HepG2 (cell line): ENCODE measurements around the gene C14orf119. TPM values are rescaled to one million over a fixed set of nuclear protein-coding genes. Genes with fewer than 3 reads are reported as not detected.
A peak's percentile ranks its signal among the peaks of the same experiment; 100 is the strongest.

Experiments
- HES4 ChIP-seq: sonication (generic); formaldehyde crosslinking; IDR thresholded peaks from 2 replicates; pipeline ENCODE4 v1.9.0; 2021; ENCODE audit warnings: mild to moderate bottlenecking, missing genetic modification reagents, borderline replicate concordance
- HOXA9 ChIP-seq: sonication (generic); formaldehyde crosslinking; IDR thresholded peaks from 2 replicates; pipeline ENCODE4 v1.8.1; 2022; ENCODE audit warnings: missing genetic modification reagents, mild to moderate bottlenecking, moderate library complexity, borderline replicate concordance
- KAT8 ChIP-seq: IDR thresholded peaks from 2 replicates; pipeline ENCODE4 v1.6.1; 2016; ENCODE audit warnings: missing genetic modification reagents, missing compliant biosample characterization
- KDM1A ChIP-seq: IDR thresholded peaks from 2 replicates; pipeline ENCODE4 v1.6.1; 2016; ENCODE audit warnings: missing compliant biosample characterization
- MATR3 ChIP-seq: sonication (generic); formaldehyde crosslinking; IDR thresholded peaks from 2 replicates; pipeline ENCODE4 v1.4.0; 2020; ENCODE audit warnings: missing genetic modification reagents
- NFRKB ChIP-seq: fragments of 450-650 bp; IDR thresholded peaks from 2 replicates; pipeline ENCODE4 v1.6.1; 2017
- PRMT3 ChIP-seq: sonication (generic); formaldehyde crosslinking; IDR thresholded peaks from 2 replicates; pipeline ENCODE4 v1.8.1; 2022; ENCODE audit warnings: low read depth, mild to moderate bottlenecking, moderate library complexity, missing genetic modification reagents, borderline replicate concordance
- RARG ChIP-seq: sonication (generic); formaldehyde crosslinking; IDR thresholded peaks from 2 replicates; pipeline ENCODE4 v1.4.0; 2020; ENCODE audit warnings: low read depth, mild to moderate bottlenecking, missing genetic modification reagents
- RBM39 ChIP-seq: fragments of 200-400 bp; formaldehyde crosslinking; IDR thresholded peaks from one replicate; pipeline ENCODE4 v1.6.1; 2018; ENCODE audit warnings: antibody characterized with exemption, mild to moderate bottlenecking, low read depth, low read length; ENCODE audit not compliant: poor library complexity, severe bottlenecking
- SIN3A ChIP-seq: IDR thresholded peaks from 2 replicates; pipeline ENCODE4 v1.6.1; 2011; ENCODE audit warnings: low read depth, mild to moderate bottlenecking, control low read depth, low read length, borderline replicate concordance
- SIN3B ChIP-seq: fragments of 150-350 bp; IDR thresholded peaks from 2 replicates; pipeline ENCODE4 v1.6.1; 2014; ENCODE audit warnings: low read length
- TAF15 ChIP-seq: fragments of 200-400 bp; formaldehyde crosslinking; IDR thresholded peaks from one replicate; pipeline ENCODE4 v1.6.1; 2018; ENCODE audit warnings: mild to moderate bottlenecking, low read depth, low read length; ENCODE audit not compliant: poor library complexity, severe bottlenecking
- ZBTB1 ChIP-seq: sonication (generic); formaldehyde crosslinking; IDR thresholded peaks from 2 replicates; pipeline ENCODE4 v1.4.0; 2020; ENCODE audit warnings: missing genetic modification reagents, borderline replicate concordance
- ZBTB43 ChIP-seq: sonication (generic); formaldehyde crosslinking; conservative IDR thresholded peaks from 2 replicates; pipeline ENCODE4 v1.4.0; 2020; ENCODE audit warnings: missing genetic modification reagents
- ZFP90 ChIP-seq: sonication (generic); formaldehyde crosslinking; IDR thresholded peaks from 2 replicates; pipeline ENCODE4 v1.8.0; 2022; ENCODE audit warnings: missing genetic modification reagents, mild to moderate bottlenecking, inconsistent platforms, borderline replicate concordance
- ZNF180 ChIP-seq: sonication (generic); formaldehyde crosslinking; IDR thresholded peaks from 2 replicates; pipeline ENCODE4 v1.4.0; 2020; ENCODE audit warnings: low read depth, missing genetic modification reagents, borderline replicate concordance
- ZNF264 ChIP-seq: sonication (generic); formaldehyde crosslinking; IDR thresholded peaks from 2 replicates; pipeline ENCODE4 v1.4.0; 2020; ENCODE audit warnings: missing genetic modification reagents
- ZNF549 ChIP-seq: sonication (generic); formaldehyde crosslinking; IDR thresholded peaks from 2 replicates; pipeline ENCODE4 v1.5.0; 2020; ENCODE audit warnings: missing genetic modification reagents
- ZNF629 ChIP-seq: sonication (generic); formaldehyde crosslinking; conservative IDR thresholded peaks from 2 replicates; pipeline ENCODE4 v1.5.0; 2020; ENCODE audit warnings: missing genetic modification reagents
- polyA plus RNA-seq, 8 experiments: library from polyadenylated mRNA; depleted of rRNA in 3 of 8; stranded (reverse) in 7 of 8; unstranded in 1 of 8; fragments of >200 nt; fragmentation: Illumina TruSeq in 4 of 8; extraction: Trizol in 4 of 8; gene quantifications; 2 replicates each; pipeline versions ENCODE4 v1.2.1 to v1.2.3, GENCODE V29; 2011 to 2016; ENCODE audit warnings: low read depth in 4 of 8, missing spikeins in 1 of 8, mixed read lengths in 1 of 8; ENCODE audit not compliant: insufficient read depth in 1 of 8
- total RNA-seq, 5 experiments: library from RNA; depleted of rRNA; stranded (reverse); fragments of >200 nt; fragmentation: Illumina TruSeq; extraction: Trizol; gene quantifications; 2 replicates each; pipeline ENCODE4 v1.2.3, GENCODE V29; 2016; ENCODE audit warnings: low read depth in 1 of 5
- TF ChIP-seq, protein P1 (sequence below): sonication (generic); formaldehyde crosslinking; IDR thresholded peaks from 2 replicates; pipeline ENCODE4 v1.4.0; 2020; ENCODE audit warnings: low read depth, mild to moderate bottlenecking, missing genetic modification reagents
- TF ChIP-seq, protein P2 (sequence below): IDR thresholded peaks from 2 replicates; pipeline ENCODE4 v1.4.0; 2020; ENCODE audit warnings: mild to moderate bottlenecking, missing genetic modification reagents

C14orf119 gene
- total and polyA plus RNA-seq, 2 of the 13 experiments (the other 11 are each of a cell fraction or from before 2014, with no cell fraction given), result 117 to 206 TPM

DNA sequence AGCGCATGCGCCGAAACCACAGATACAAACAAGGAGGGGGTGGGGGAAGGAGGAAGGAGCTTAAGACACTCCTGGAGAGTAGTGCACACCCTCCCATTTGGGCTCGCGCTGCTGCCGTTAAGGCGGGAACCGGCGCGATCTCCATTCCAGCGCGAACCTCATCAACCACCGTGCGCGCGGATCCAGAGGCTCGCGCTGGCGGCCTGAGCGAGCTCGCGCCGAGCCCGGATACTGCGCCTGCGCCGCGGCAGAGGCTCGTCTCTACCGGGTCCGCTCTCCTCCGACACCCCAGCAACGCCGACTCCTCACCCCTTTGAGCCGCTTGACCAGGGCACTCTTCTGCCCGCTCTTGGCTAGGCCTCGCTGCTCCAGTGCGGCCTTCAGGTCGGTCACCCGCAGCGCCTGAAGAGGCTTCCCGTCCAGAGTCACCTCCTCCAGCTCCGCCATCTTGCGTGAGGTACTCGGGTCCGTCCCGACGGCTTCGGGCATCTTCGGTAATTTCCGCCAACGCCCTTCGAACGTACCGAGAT lies 574 bp upstream of the C14orf119 start, which contains the start of gene ACIN1 (continued):
- TF ChIP-seq, protein P1, sequence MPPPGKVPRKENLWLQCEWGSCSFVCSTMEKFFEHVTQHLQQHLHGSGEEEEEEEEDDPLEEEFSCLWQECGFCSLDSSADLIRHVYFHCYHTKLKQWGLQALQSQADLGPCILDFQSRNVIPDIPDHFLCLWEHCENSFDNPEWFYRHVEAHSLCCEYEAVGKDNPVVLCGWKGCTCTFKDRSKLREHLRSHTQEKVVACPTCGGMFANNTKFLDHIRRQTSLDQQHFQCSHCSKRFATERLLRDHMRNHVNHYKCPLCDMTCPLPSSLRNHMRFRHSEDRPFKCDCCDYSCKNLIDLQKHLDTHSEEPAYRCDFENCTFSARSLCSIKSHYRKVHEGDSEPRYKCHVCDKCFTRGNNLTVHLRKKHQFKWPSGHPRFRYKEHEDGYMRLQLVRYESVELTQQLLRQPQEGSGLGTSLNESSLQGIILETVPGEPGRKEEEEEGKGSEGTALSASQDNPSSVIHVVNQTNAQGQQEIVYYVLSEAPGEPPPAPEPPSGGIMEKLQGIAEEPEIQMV, result peak; percentile 100
- TF ChIP-seq RARG (CRISPR knock-in tag) (peak; percentile 96), ZFP90 (peak; percentile 99), ZBTB43 (CRISPR knock-in tag) (no peak; the same call in 1 of the 2 replicates), PRMT3 (CRISPR knock-in tag) (no peak), SIN3B (peak; percentile 74; the same call in 1 of the 2 replicates), HOXA9 (CRISPR knock-in tag) (no peak), SIN3A (peak; percentile 29; the same call in 1 of the 2 replicates), HES4 (peak; percentile 98), ZNF629 (CRISPR knock-in tag) (peak; percentile 62), TAF15 (peak; percentile 96), ZNF264 (CRISPR knock-in tag) (no peak; the same call in 1 of the 2 replicates), NFRKB (peak; percentile 51; the same call in 1 of the 2 replicates), RBM39 (peak; percentile 99), MATR3 (CRISPR knock-in tag) (no peak), KDM1A (CRISPR knock-in tag) (0 out of 2 replicates have a peak, but pooled peaks have one; percentile 1), ZNF180 (CRISPR knock-in tag) (peak; percentile 87; the same call in 1 of the 2 replicates), ZBTB1 (CRISPR knock-in tag) (no peak; the same call in 1 of the 2 replicates), KAT8 (CRISPR knock-in tag) (peak; percentile 86), ZNF549 (CRISPR knock-in tag) (peak; percentile 75; the same call in 1 of the 2 replicates)
- TF ChIP-seq, protein P2, sequence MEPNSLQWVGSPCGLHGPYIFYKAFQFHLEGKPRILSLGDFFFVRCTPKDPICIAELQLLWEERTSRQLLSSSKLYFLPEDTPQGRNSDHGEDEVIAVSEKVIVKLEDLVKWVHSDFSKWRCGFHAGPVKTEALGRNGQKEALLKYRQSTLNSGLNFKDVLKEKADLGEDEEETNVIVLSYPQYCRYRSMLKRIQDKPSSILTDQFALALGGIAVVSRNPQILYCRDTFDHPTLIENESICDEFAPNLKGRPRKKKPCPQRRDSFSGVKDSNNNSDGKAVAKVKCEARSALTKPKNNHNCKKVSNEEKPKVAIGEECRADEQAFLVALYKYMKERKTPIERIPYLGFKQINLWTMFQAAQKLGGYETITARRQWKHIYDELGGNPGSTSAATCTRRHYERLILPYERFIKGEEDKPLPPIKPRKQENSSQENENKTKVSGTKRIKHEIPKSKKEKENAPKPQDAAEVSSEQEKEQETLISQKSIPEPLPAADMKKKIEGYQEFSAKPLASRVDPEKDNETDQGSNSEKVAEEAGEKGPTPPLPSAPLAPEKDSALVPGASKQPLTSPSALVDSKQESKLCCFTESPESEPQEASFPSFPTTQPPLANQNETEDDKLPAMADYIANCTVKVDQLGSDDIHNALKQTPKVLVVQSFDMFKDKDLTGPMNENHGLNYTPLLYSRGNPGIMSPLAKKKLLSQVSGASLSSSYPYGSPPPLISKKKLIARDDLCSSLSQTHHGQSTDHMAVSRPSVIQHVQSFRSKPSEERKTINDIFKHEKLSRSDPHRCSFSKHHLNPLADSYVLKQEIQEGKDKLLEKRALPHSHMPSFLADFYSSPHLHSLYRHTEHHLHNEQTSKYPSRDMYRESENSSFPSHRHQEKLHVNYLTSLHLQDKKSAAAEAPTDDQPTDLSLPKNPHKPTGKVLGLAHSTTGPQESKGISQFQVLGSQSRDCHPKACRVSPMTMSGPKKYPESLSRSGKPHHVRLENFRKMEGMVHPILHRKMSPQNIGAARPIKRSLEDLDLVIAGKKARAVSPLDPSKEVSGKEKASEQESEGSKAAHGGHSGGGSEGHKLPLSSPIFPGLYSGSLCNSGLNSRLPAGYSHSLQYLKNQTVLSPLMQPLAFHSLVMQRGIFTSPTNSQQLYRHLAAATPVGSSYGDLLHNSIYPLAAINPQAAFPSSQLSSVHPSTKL (CRISPR knock-in tag), result peak; percentile 78
